IPS DF 6.9 (cell line): Measurements from ENCODE around the gene KCTD19.

Experiments
- DNase-seq: peaks from one replicate; pipeline ENCODE4 v3.0.0-alpha.2; 2013; ENCODE audit warnings: low read depth, low spot score
- H3K27ac ChIP-seq: one replicate; pipeline ENCODE4 v1.5.1; 2013; ENCODE audit warnings: low read length, control low read depth
- H3K27me3 ChIP-seq: 2 replicates; pipeline ENCODE4 v1.6.1; 2013; ENCODE audit warnings: mild to moderate bottlenecking, low read length; ENCODE audit not compliant: control insufficient read depth, insufficient read depth
- H3K36me3 ChIP-seq: 2 replicates; pipeline ENCODE4 v1.6.1; 2013; ENCODE audit warnings: low read length; ENCODE audit not compliant: control insufficient read depth, insufficient read depth
- H3K4me1 ChIP-seq: 2 replicates; pipeline ENCODE4 v1.6.1; 2013; ENCODE audit warnings: low read length; ENCODE audit not compliant: control insufficient read depth, insufficient read depth
- H3K4me3 ChIP-seq: 2 replicates; pipeline ENCODE4 v1.5.1; 2013; ENCODE audit warnings: mild to moderate bottlenecking, low read length
- H3K9me3 ChIP-seq: 2 replicates; pipeline ENCODE4 v1.6.1; 2013; ENCODE audit warnings: low read length, inconsistent platforms; ENCODE audit not compliant: control insufficient read depth, insufficient read depth
- WGBS: extraction: QIAGEN DNeasy Blood & Tissue Kit; methylation state at CpG from one replicate; pipeline ENCODE4 v1.1.7; 2013; ENCODE audit warnings: mixed read lengths, missing lambda C conversion rate; ENCODE audit not compliant: insufficient read length, insufficient coverage; 5-methylcytosine and 5-hydroxymethylcytosine counted together

KCTD19 gene

GRCh38 chr16:67301080-67301782, 25.3 kb downstream of the KCTD19 start:
- Histone ChIP-seq H3K4me1 (no peaks in the 10 kb centered on the region), H3K4me3 (no peak overlapping the region), H3K9me3 (no peaks in the 10 kb centered on the region), H3K36me3 (no peaks in the 10 kb centered on the region), H3K27me3 (no peaks in the 10 kb centered on the region), H3K27ac (no peak overlapping the region)
- WGBS, result no CpG with 5 or more reads among the region's 11 CpGs
- DNase-seq, result no peak

GRCh38 chr16:67299269-67299668, 27.3 kb downstream of the KCTD19 start:
- no peaks in the 10 kb centered on the region for H3K9me3 ChIP-seq
- WGBS, result no CpG with 5 or more reads among the region's 15 CpGs
- H3K36me3 ChIP-seq, result no peaks in the 10 kb centered on the region
- no peak for DNase-seq
- no peak overlapping the region for H3K4me3 ChIP-seq
- no peak overlapping the region for H3K27ac ChIP-seq
- H3K4me1 ChIP-seq, result no peaks in the 10 kb centered on the region
- H3K27me3 ChIP-seq, result no peaks in the 10 kb centered on the region

DNA sequence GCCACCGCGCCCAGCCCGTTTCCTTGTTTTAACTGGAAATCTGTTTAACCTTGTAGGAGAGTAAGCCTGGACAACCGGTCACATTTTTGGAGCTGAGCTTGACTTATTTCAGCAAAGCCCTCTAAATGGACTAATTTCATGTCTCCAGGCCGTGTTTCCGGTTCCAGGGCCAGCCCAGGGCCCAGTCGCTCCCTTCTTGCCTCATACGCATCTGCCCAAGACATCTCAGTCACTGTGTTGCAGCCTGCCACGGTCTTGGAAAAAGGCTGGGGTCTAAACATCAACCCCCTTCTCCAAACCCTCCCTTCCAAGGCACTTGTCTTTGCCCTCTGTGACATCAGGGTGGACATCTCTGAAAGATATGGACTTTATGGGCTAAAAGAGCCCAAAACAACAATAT, 28.3 kb downstream of the KCTD19 start:
- Histone ChIP-seq H3K4me3 (no peak overlapping the region), H3K27me3 (no peaks in the 10 kb centered on the region), H3K4me1 (no peaks in the 10 kb centered on the region), H3K36me3 (no peaks in the 10 kb centered on the region), H3K27ac (no peak overlapping the region), H3K9me3 (no peaks in the 10 kb centered on the region)
- WGBS, result no CpG with 5 or more reads among the region's 9 CpGs
- DNase-seq, result no peak

- no CpG with 5 or more reads among the region's 3 CpGs for WGBS
- no peak overlapping the region for H3K4me3 ChIP-seq
- H3K27me3 ChIP-seq, result no peaks in the 10 kb centered on the region
- H3K27ac ChIP-seq, result no peak overlapping the region
- no peak for DNase-seq
- no peaks in the 10 kb centered on the region for H3K36me3 ChIP-seq
- no peaks in the 10 kb centered on the region for H3K9me3 ChIP-seq
- no peaks in the 10 kb centered on the region for H3K4me1 ChIP-seq
Observed at GRCh38 chr16:67296420-67296819, 30.1 kb downstream of the KCTD19 start.

- Histone ChIP-seq H3K27me3 (no peaks in the 10 kb centered on the region), H3K36me3 (no peaks in the 10 kb centered on the region), H3K4me1 (no peaks in the 10 kb centered on the region), H3K27ac (no peak overlapping the region), H3K9me3 (no peaks in the 10 kb centered on the region), H3K4me3 (no peak overlapping the region)
- no peak for DNase-seq
- no CpG with 5 or more reads among the region's 7 CpGs for WGBS
Observed at GRCh38 chr16:67294938-67295361, 31.6 kb downstream of the KCTD19 start.

DNA sequence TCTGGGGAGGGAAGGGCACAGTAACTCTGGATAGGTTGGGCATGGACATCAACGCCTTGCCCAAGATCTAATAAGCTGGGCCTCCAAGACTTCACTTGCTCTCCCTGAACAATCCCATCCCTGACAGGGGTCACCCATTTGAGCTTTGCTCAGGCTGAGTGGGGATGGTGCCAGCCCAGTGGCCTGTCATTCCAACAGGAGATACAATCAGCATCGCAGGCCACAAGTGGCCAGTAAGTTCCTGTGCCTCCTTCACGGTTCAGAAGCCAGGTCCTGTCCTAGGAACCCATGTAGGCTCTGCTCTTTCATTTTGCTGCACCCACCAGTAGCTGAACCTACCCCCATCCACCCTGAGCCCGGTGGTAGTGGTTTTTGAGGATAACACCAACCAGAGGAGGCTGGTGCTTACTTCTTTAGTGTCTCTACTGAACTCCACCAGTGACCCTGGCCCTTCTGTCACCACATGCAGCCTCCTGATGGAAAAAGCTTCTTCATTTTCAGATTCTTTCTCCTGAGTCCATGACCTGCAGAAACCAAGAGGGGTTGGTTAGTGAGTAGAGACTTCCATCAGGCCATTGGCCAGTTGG, 32.3 kb downstream of the KCTD19 start:
- DNase-seq, result no peak
- no peaks in the 10 kb centered on the region for H3K9me3 ChIP-seq
- H3K4me1 ChIP-seq, result no peaks in the 10 kb centered on the region
- no peaks in the 10 kb centered on the region for H3K27me3 ChIP-seq
- no CpG with 5 or more reads among the region's 4 CpGs for WGBS
- H3K27ac ChIP-seq, result no peak overlapping the region
- H3K36me3 ChIP-seq, result no peaks in the 10 kb centered on the region
- H3K4me3 ChIP-seq, result no peak overlapping the region

DNA sequence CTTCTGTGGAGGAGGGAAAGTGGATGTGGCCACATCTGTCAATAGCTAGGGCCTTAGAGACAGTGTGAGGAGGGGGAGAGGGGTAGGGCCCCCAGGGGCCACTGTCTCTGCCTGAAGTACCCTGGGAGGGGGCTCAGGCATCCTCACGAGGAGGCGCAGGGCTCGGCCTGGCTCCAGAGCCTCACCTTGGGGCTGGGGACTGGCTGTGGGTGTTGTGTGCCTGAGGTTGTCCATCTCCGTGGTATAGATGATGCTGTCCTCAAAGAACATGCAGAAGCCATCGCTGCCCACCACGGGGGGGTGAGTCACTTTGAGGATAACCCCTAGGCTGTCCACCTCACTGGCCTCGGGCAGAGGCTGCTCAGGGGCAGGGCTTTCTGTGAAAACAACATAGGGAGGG, 35.1 kb downstream of the KCTD19 start:
- H3K9me3 ChIP-seq, result no peaks in the 10 kb centered on the region
- H3K4me3 ChIP-seq, result no peak overlapping the region
- no peak overlapping the region for H3K27ac ChIP-seq
- H3K36me3 ChIP-seq, result no peaks in the 10 kb centered on the region
- no peak for DNase-seq
- no peaks in the 10 kb centered on the region for H3K4me1 ChIP-seq
- WGBS, result no CpG with 5 or more reads among the region's 7 CpGs
- no peaks in the 10 kb centered on the region for H3K27me3 ChIP-seq

DNA sequence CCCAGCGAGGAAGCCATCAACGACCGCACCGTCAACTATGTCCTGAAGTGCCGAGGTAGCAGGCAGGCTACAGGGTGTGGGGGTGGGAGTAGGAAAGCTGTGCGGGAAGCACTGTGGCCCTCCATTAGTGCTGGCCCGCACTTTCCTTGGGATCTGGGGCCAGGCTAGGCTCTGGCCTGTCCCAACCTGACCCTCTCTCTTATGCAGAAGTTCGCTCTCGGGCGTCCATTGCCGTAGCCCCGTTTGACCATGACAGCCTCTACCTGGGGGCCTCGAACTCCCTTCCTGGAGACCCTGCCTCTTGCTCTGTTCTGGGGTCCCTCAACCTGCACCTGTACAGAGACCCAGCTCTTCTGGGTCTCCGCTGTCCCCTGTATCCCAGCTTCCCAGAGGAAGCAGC, 38.6 kb downstream of the KCTD19 start:
- H3K27ac ChIP-seq, result no peak overlapping the region
- H3K9me3 ChIP-seq, result no peaks in the 10 kb centered on the region
- WGBS, result no CpG with 5 or more reads among the region's 14 CpGs
- H3K4me3 ChIP-seq, result no peak overlapping the region
- no peak for DNase-seq
- peaks cover 3% of the 10 kb centered on the region; the same call in 1 of the 2 replicates for H3K36me3 ChIP-seq
- H3K4me1 ChIP-seq, result 0 out of 2 replicates have a peak, but pooled peaks cover 2% of the 10 kb centered on the region
- no peaks in the 10 kb centered on the region for H3K27me3 ChIP-seq

DNA sequence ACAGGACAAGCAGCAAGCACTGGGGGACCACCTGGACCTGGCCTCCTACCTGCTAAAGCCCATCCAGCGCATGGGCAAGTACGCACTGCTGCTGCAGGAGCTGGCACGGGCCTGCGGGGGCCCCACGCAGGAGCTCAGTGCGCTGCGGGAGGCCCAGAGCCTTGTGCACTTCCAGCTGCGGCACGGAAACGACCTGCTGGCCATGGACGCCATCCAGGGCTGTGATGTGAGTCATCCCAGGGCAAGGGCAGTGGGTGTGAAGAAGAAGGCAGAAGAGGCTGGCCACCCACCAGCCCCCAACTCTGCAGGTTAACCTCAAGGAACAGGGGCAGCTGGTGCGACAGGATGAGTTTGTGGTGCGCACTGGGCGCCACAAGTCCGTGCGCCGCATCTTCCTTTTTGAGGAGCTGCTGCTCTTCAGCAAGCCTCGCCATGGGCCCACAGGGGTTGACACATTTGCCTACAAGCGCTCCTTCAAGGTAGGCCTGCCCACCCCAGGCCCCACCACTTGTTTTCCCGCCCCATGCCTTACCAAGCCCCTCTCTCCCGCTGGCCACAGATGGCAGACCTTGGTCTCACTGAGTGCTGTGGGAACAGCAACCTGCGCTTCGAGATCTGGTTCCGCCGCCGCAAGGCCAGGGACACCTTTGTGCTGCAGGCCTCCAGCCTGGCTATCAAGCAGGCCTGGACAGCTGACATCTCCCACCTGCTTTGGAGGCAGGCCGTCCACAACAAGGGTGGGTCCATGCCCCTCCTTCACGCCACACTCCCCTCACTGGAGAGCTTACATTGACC, 39.9 kb downstream of the KCTD19 start:
- Histone ChIP-seq H3K36me3 (peaks cover 3% of the 10 kb centered on the region; the same call in 1 of the 2 replicates), H3K27ac (no peak overlapping the region), H3K4me1 (0 out of 2 replicates have a peak, but pooled peaks cover 2% of the 10 kb centered on the region), H3K9me3 (no peaks in the 10 kb centered on the region), H3K4me3 (no peak overlapping the region), H3K27me3 (no peaks in the 10 kb centered on the region)
- no CpG with 5 or more reads among the region's 28 CpGs for WGBS
- no peak for DNase-seq

GRCh38 chr16:67284699-67285646, 41.6 kb downstream of the KCTD19 start:
- no CpG with 5 or more reads among the region's 34 CpGs for WGBS

More at GRCh38 chr16:67284699-67285646, 41.6 kb downstream of the KCTD19 start:
- no peaks in the 10 kb centered on the region for H3K9me3 ChIP-seq
- H3K4me1 ChIP-seq, result 0 out of 2 replicates have a peak, but pooled peaks cover 2% of the 10 kb centered on the region
- no peak overlapping the region for H3K27ac ChIP-seq
- peaks cover 3% of the 10 kb centered on the region; the same call in 1 of the 2 replicates for H3K36me3 ChIP-seq
- peak; percentile 47 for DNase-seq
- no peak overlapping the region for H3K4me3 ChIP-seq
- H3K27me3 ChIP-seq, result no peaks in the 10 kb centered on the region
